Epithelial cell of esophagus (primary cell): ENCODE results near the gene NEDD4.
A peak's percentile ranks its signal among the peaks of the same experiment; 100 is the strongest.

Source experiments
- DNase-seq: peaks from one replicate; pipeline ENCODE4 v3.0.0; 2010; ENCODE audit warnings: low read depth
- H3K4me3 ChIP-seq: 2 replicates; pipeline ENCODE4 v1.5.1; 2011; ENCODE audit warnings: mild to moderate bottlenecking, low read length, control low read depth
- TF ChIP-seq, protein P1 (sequence below): IDR thresholded peaks from 2 replicates; pipeline ENCODE4 v1.5.1; 2011; ENCODE audit warnings: low read depth, mild to moderate bottlenecking, low read length, control low read depth, inconsistent platforms; ENCODE audit not compliant: insufficient read depth; ENCODE audit errors: missing control alignments

Gene NEDD4

DNA sequence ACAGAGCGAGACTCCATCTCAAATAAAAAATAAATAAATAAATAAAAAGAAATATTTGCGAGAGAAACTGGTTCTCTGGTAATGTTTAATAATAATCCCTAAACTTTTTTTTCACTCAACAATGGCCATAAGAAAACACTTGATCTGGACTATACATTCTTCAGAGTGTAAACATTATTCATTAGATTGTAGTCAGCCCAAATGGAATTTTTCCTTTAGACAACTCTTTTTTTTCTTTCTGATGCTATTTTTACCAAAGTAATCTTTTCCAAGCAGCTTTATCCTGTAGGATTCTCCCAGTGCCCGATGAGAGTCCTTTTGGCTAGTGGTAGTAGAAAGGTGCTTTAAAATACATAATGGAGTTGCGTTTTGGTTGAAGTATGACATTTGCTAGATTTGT, 90.4 kb downstream of the NEDD4 start:
- no peak overlapping the region for H3K4me3 ChIP-seq
- TF ChIP-seq, protein P1, sequence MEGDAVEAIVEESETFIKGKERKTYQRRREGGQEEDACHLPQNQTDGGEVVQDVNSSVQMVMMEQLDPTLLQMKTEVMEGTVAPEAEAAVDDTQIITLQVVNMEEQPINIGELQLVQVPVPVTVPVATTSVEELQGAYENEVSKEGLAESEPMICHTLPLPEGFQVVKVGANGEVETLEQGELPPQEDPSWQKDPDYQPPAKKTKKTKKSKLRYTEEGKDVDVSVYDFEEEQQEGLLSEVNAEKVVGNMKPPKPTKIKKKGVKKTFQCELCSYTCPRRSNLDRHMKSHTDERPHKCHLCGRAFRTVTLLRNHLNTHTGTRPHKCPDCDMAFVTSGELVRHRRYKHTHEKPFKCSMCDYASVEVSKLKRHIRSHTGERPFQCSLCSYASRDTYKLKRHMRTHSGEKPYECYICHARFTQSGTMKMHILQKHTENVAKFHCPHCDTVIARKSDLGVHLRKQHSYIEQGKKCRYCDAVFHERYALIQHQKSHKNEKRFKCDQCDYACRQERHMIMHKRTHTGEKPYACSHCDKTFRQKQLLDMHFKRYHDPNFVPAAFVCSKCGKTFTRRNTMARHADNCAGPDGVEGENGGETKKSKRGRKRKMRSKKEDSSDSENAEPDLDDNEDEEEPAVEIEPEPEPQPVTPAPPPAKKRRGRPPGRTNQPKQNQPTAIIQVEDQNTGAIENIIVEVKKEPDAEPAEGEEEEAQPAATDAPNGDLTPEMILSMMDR = no peak
- DNase-seq = no peak

DNA sequence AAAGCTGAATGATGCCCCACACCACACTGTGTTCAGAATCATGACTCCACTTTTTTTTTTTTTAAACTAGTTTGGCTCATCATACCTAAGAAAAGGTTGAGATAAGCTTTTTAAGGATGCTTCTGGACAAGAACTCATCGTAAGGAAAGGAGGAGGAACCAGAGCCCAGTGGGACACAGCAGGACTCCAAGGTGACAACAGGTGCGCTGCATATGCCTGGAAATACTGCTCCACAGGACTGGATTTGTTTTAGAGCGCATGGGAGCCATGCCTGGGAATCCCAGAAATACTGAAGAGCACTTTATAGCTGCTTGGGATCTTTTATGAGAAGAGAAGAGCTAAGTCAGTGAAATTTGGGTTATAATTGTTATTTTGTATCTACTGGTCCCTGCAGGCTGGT, 93.4 kb downstream of the NEDD4 start:
- TF ChIP-seq, protein P1 = no peak
- no peak for DNase-seq
- no peak overlapping the region for H3K4me3 ChIP-seq

DNA sequence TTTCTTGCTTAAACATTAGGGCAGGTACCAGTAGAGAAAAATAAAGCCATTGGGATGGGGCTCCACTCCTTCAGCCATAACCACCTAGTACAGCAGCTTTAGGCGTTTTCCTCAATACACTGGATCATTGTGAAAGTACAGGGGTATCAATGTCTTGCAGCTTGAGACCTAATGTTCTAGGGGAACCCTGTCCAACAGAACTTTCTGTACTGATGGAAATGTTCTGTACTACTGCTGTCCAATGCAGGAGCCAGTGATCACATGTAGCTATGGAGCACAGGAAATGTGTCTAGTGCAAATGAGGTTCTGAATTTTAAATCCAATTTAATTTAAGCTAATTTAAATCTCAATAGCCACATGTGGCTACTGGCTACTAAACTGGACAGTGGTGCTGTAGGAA, 93.9 kb downstream of the NEDD4 start:
- no peak for DNase-seq
- TF ChIP-seq, protein P1 = no peak
- H3K4me3 ChIP-seq = no peak overlapping the region

DNA sequence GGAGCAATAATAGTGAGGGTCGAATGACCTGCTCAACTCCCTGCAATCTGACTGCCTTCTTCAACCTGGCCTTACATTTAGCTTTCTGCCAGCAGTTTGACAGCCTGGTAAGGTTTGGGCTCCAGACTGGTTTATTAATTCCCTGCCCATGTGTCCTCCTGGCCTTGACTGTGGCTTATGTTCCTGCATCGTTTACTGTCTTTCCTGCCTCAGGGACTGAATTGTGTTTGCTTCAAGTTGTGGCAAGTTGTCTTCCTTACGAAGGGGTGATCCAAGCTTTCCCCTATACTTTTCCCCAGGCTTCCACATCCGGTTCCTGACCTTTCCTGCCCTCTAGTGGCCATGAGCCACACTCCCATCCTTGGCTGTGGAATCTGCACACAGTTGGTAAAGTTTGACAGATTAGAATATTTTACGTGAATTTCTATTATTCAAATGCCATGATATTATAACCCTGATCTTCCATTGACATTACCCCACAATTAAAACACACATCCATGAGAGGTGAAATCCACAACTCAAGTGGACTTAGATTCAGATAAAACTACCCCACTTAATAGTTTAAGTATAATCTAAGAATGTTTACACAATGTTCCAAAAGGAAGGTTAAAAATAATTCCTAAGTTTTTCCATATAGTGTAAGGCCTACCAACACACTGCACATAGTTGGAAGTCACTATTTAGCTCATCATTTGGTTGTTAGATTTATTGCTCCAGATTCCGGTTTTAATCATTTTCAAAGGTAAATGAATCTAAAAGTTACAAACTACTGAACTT, 95.7 kb downstream of the NEDD4 start:
- peak; percentile 86 for DNase-seq
- H3K4me3 ChIP-seq = no peak overlapping the region
- TF ChIP-seq, protein P1 = peak; percentile 87

DNA sequence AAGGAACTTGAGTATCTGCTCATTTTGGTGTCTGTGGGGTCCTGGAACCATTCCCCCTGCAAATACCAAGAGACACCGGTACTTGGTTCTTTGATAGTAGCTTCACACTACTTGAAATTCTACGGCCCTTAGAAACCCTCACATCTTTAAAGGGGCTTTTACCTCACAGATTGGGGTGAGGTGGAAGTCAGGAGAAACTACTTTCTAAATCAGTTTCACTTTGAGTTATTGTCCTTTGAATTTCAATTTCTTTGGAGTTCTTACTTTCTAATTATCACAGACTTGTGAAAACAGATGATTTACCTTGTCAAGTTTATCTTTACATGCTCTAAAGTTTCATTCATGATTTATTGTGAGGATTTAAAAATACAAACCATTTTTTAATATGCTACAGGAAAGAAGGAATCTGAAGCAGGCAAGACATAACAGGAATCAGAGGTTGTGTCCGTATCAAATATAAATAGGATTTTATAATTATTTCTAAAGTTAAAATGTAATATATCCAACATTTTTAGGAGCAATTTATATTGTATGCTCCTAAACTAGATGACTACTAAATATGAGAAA, 98.9 kb downstream of the NEDD4 start:
- DNase-seq = no peak
- TF ChIP-seq, protein P1 = no peak
- no peak overlapping the region for H3K4me3 ChIP-seq

DNA sequence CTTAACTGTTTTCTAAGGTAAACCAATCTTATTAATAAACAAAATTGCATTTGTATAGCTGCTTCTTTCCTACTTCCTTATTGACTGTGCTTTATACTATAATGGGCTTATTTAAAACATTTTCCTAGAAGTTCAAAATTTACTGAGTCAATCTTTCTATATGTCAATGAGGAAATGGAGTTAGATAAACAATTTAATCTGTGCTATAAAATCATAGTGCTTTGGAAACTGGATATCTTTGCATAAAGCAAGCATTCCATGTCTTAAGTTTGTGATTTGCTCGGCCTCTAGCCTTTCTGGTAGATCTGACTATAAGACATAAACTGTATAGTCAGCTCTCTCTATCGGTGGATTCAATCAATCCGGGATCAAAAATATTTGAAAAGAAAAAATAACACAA, 99.6 kb downstream of the NEDD4 start:
- no peak overlapping the region for H3K4me3 ChIP-seq
- TF ChIP-seq, protein P1 = no peak
- no peak for DNase-seq

DNA sequence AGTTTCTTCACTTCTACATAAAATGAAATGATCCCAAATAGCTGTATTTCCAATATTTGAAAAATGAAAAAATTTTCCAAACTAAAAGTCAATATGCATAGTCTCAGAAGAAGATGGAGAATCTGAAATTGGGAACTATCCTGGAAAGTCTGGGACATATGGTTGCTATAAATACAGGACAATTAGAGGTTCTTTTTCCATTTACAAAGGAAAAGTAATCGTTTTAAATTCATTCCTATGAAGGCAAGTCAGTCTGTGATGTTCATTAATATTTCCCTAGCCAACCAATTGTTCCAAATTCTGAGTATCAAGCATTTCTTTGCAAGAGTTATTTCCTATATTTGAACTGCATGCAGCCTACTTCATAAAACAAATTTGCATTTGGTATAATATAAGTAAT, 102.2 kb downstream of the NEDD4 start:
- TF ChIP-seq, protein P1 = no peak
- no peak for DNase-seq
- no peak overlapping the region for H3K4me3 ChIP-seq
